A673 (cell line): ENCODE data around the gene ZFP36L2.

Source experiments
- CTCF ChIP-seq: fragments of 300-800, 200-600 bp; sonication (generic); conservative IDR thresholded peaks from 2 replicates; pipeline ENCODE4 v1.5.1; 2017; ENCODE audit warnings: low read depth, mild to moderate bottlenecking, antibody characterized with exemption, low read length, moderate library complexity, mixed read lengths
- EZH2 ChIP-seq: fragments of 200-600 bp; sonication (generic); IDR thresholded peaks from 2 replicates; pipeline ENCODE4 v1.6.1; 2017; ENCODE audit warnings: borderline replicate concordance, low read depth, mild to moderate bottlenecking, mixed read lengths, antibody characterized with exemption, low read length; ENCODE audit not compliant: poor library complexity, severe bottlenecking

GRCh38 chr2:43207553-43208300 is 18.7 kb downstream of the ZFP36L2 start:
- TF ChIP-seq CTCF (no peak), EZH2 (no peak)
